Neural cell (in vitro differentiated cells): ENCODE data around the gene SSUH2.

Experiments
- EP300 ChIP-seq: fragments of 450-650 bp; conservative IDR thresholded peaks from 2 replicates; pipeline ENCODE4 v1.6.1; 2014; ENCODE audit warnings: antibody characterized with exemption, mild to moderate bottlenecking, moderate library complexity; ENCODE audit not compliant: poor library complexity, severe bottlenecking
- EZH2 ChIP-seq: fragments of 200-600, 300-800 bp; shearing (Covaris generic), sonication (generic); IDR thresholded peaks from 2 replicates; pipeline ENCODE4 v1.6.1; 2014; ENCODE audit warnings: antibody characterized with exemption, low read length, borderline replicate concordance, mild to moderate bottlenecking; ENCODE audit not compliant: insufficient read depth, poor library complexity, severe bottlenecking
- SMC3 ChIP-seq: fragments of 450-650 bp; conservative IDR thresholded peaks from 2 replicates; pipeline ENCODE4 v1.6.1; 2014; ENCODE audit warnings: antibody characterized with exemption, mild to moderate bottlenecking, moderate library complexity; ENCODE audit not compliant: poor library complexity

DNA sequence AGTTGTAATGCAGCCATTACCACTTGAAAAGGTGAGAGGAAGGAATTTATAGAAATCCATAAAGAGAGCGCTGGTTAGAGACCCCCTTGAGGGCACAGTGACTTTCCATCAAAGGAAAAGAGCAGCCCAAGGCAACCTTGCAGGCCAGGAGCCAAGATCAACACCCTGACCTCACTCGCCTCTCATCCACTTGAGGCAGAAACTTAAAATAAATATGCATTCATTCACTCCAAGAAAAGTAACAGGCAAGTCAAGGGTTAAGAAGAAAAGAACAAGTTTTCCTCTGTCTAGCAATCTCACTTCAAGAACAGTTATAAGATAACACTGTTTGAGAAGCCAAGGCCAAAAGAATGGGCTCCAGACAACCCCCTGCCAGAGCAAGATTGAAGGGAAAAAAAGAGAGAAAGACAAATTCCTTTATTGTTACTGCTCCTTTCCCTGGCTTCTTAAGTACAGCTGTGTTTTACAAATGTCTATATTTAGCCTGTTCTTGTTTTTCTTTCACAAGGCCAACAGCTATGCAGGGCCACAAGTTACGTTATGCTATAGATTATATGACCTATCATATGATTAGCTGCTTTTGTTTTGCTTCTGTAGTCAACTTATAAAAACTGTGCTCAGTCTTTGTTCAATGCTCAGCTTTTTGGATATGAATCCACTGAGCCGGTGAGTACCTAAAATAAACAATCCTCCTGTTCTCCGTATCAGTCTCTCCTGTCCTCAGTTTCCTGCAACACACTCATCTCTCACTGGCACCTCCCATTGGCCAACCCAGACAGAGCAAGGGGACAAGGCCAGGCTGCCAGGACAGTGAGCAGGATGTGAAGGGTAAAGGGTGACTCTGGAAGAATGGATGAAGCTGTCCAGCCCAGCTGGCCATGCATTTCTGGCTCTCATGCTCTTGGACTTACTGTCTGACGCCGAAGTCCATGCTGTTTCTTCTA, 15.8 kb upstream of the SSUH2 start:
- TF ChIP-seq SMC3 (no peak), EZH2 (no peak), EP300 (no peak)
